Spinal cord (tissue), 10 donors: ENCODE measurements around the gene FAM193A. TPM values are rescaled to one million over a fixed set of nuclear protein-coding genes. Genes with fewer than 3 reads are reported as not detected.

Experiments
- DNase-seq, 6 donors: peaks; one replicate each; pipeline versions ENCODE4 v3.0.0 to v3.0.0-alpha.2; 2013 to 2015; ENCODE audit warnings: low spot score in 6 of 6, low read depth in 4 of 6
- H3K27ac ChIP-seq: one replicate; pipeline ENCODE4 v1.5.1; 2013; ENCODE audit warnings: low read depth, low read length, control low read depth
- H3K27me3 ChIP-seq: one replicate; pipeline ENCODE4 v1.6.1; 2013; ENCODE audit warnings: low read length; ENCODE audit not compliant: control insufficient read depth, insufficient read depth
- H3K36me3 ChIP-seq: one replicate; pipeline ENCODE4 v1.6.1; 2013; ENCODE audit warnings: low read length; ENCODE audit not compliant: control insufficient read depth, insufficient read depth
- H3K4me1 ChIP-seq: one replicate; pipeline ENCODE4 v1.6.1; 2013; ENCODE audit warnings: low read length; ENCODE audit not compliant: control insufficient read depth, insufficient read depth
- H3K4me3 ChIP-seq: one replicate; pipeline ENCODE4 v1.5.1; 2013; ENCODE audit warnings: low read depth, low read length, control low read depth
- H3K9me3 ChIP-seq: one replicate; pipeline ENCODE4 v1.6.1; 2013; ENCODE audit warnings: low read length; ENCODE audit not compliant: control insufficient read depth, insufficient read depth
- WGBS: methylation state at CpG from one replicate; pipeline ENCODE4 v1.1.5; 2013; ENCODE audit warnings: missing lambda C conversion rate; ENCODE audit not compliant: insufficient coverage; 5-methylcytosine and 5-hydroxymethylcytosine counted together
- polyA plus RNA-seq, 2 donors: library from polyadenylated mRNA; unstranded; fragments of 120-200 nt; gene quantifications; one replicate each; pipeline ENCODE4 v1.2.1, GENCODE V29; 2013; ENCODE audit not compliant: insufficient read length in 2 of 2
- total RNA-seq, 2 donors: library from RNA; depleted of rRNA in 1 of 2; stranded (reverse); fragments of 120-200 nt in 1 of 2; fragments of >200 nt in 1 of 2; gene quantifications; one replicate each; pipeline versions ENCODE4 v1.2.3 to v1.2.4, GENCODE V29; 2013 to 2014
- donor health status: healthy.

The FAM193A gene
- total and polyA plus RNA-seq, 4 donors = 16.2 to 35.1 (median 28.9) TPM

DNA sequence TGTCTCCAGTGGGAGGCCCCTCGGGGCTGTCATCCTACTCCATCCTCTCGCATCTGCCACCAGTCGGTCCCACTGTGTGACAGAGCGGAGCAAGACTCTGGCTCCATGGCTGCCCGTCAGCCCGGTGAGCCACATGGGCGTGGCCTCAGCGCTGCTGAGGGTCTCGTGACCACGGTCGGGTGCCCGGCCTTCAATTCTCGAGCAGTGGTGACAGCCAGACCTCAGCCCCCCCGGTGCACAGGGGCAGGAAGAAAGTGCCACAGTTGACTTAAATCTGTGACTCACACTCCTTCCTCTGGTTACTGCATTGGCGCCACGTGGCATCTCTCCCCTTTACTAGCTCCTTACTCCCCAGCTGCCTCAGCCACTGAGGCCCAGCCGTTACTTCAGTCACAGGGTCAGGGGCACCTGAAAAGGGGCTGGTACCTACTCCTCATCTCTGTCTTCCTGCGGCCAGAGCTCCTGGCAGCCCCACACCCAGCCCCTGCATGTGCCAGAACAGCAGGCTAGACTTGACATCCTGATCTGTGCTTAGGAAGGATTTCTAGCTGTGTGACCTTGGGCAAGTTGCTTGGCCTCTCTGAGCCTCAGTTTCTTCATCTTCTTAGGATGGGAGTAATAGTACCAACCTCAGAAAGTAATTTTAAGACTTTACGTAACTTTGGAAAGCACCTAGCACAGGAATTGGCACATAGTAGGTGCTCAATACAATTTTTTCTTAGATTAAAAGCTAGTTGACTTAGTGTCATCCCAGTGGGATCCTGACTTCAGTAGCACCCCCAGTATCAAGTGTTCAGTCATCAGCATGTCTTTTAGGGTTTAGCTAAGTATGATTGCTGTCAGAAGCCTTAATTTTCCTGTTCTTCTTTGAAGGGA, 153.6 kb downstream of the FAM193A start:
- no peak overlapping the region for H3K4me3 ChIP-seq
- H3K36me3 ChIP-seq = peaks cover 71% of the 10 kb centered on the region
- no peak overlapping the region for H3K27ac ChIP-seq
- no peaks in the 10 kb centered on the region for H3K27me3 ChIP-seq
- no peak for DNase-seq
- WGBS = 93% methylated on average over 18 of the region's 19 CpGs
- no peaks in the 10 kb centered on the region for H3K4me1 ChIP-seq
- no peaks in the 10 kb centered on the region for H3K9me3 ChIP-seq

DNA sequence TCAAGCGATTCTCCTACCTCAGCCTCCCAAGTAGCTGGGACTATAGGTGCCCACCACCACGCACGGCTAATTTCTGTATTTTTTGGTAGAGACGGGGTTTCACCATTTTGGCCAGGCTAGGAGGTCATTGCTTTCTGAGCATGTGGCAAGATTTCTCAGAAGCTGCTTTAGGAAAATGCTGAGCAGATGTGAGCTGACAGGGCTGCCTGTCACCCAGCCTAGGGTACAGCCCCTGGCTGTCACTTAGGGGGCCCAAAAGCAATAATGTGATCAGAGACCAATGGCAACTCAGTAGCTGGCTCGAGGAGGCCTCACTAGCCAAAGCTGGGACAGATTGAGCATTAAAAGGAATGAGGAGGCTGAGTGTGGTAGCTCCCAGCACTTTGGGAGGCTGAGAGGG, 154.9 kb downstream of the FAM193A start:
- WGBS = 95% methylated on average over 2 of the region's 5 CpGs
- Histone ChIP-seq H3K4me3 (no peak overlapping the region), H3K9me3 (no peaks in the 10 kb centered on the region), H3K4me1 (no peaks in the 10 kb centered on the region), H3K27me3 (no peaks in the 10 kb centered on the region), H3K36me3 (peaks cover 74% of the 10 kb centered on the region), H3K27ac (no peak overlapping the region)
- DNase-seq = no peak

DNA sequence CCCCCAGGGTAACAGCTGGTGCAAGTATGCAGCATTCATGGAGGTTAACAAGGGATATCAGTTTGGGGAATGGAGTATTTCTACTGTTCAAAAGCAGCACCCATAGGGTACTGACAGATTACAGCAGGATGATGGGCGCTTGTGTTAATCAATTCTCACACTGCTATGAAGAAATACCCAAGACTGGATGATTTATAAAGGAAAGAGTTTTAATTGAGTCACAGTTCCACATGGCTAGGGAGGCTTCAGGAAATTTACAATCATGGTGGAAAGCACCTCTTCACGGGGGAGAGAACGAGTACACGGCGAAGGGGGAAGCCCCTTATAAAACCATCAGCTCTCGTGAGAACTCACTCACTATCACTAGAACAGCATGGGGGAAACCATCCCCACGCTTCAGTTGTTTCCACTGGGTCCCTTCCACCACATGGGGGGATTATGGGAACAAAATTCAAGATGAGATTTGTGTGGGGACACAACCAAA, 155.5 kb downstream of the FAM193A start:
- H3K36me3 ChIP-seq = peaks cover 77% of the 10 kb centered on the region
- H3K27ac ChIP-seq = no peak overlapping the region
- no peak for DNase-seq
- WGBS = no CpG with 5 or more reads among the region's 7 CpGs
- no peak overlapping the region for H3K4me3 ChIP-seq
- no peaks in the 10 kb centered on the region for H3K4me1 ChIP-seq
- no peaks in the 10 kb centered on the region for H3K27me3 ChIP-seq
- H3K9me3 ChIP-seq = no peaks in the 10 kb centered on the region

DNA sequence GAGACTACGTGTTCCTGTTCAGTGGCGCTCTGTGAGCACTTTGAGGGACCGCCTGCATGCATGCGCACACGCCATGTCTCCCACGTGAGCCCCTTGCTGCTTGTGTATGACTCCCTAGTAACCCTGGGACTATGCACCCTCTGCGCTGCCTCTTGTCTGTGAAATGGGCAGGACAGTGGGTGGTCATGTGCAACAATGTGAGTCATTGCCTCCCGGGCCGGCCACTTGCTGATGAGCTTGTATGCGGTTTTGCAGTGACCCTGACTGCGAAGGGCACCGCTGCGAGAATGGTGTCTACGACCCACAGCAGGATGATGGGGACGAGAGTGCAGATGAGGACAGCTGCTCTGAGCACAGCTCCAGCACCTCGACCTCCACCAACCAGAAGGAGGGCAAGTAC, 158.2 kb downstream of the FAM193A start:
- 89% methylated on average over 16 of the region's 16 CpGs for WGBS
- Histone ChIP-seq H3K4me3 (no peak overlapping the region), H3K36me3 (peaks cover 80% of the 10 kb centered on the region), H3K4me1 (no peaks in the 10 kb centered on the region), H3K9me3 (no peaks in the 10 kb centered on the region), H3K27ac (no peak overlapping the region), H3K27me3 (no peaks in the 10 kb centered on the region)
- no peak for DNase-seq

DNA sequence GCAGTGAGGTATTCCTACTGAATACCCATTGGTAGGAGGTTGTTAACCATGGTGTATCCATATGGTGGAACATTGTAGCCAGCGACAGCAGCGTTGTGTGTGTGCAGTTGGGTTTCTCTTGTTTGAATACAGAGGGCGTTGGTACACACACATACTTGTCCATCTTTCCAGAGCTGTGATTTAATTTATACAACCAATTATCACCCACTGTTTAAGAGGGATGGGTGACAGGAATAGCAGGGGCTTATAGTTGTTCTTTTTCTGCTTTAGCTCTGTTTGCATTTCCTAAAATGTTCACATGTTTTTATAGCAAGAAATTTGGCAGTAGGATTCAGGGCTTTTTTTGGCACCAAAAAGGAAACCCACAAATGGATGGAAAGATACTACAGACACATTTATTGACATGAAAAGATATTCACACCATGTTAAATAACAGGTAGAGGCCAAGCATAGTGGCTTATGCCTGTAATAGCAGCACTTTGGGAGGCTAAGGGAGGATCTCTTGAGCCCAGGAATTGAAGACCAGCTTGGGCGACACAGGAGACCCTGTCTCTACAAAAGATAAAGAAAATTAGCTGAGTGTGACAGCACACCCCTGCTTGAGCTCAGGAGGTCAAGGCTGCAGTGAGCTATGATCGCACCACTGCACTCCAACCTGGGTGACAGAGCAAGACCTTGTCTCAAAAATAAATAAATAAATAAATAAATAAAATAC, 159.1 kb downstream of the FAM193A start:
- peak in 1 of 6 donors; percentile 68 for DNase-seq

DNA sequence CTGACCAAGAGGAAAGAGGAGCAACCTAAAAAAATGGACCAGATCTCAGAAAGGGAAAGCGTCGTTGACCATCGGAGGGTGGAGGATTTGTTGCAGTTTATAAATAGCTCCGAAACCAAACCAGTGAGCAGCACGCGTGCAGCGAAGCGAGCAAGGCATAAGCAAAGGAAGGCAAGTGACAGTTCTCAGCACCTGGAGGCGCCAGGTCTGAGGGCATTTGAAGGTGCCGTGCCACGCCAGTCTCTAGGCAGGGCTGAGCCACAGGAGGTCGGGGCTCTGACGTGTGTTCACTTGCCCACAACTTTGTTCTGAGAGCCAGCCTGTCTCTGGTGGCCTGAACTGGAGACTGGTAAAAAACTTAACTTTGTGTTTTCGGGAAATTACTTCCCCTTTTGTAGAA, 160.0 kb downstream of the FAM193A start:
- Histone ChIP-seq H3K4me1 (no peaks in the 10 kb centered on the region), H3K27ac (no peak overlapping the region), H3K9me3 (no peaks in the 10 kb centered on the region), H3K27me3 (no peaks in the 10 kb centered on the region), H3K36me3 (peaks cover 77% of the 10 kb centered on the region), H3K4me3 (no peak overlapping the region)
- 93% methylated on average over 13 of the region's 14 CpGs for WGBS
- DNase-seq = no peak

More for the DNA sequence above, 159.1 kb downstream of the FAM193A start:
- Histone ChIP-seq H3K4me3 (no peak overlapping the region), H3K27ac (no peak overlapping the region), H3K4me1 (no peaks in the 10 kb centered on the region), H3K36me3 (peaks cover 80% of the 10 kb centered on the region), H3K9me3 (no peaks in the 10 kb centered on the region), H3K27me3 (no peaks in the 10 kb centered on the region)
- 100% methylated on average over 1 of the region's 5 CpGs for WGBS

DNA sequence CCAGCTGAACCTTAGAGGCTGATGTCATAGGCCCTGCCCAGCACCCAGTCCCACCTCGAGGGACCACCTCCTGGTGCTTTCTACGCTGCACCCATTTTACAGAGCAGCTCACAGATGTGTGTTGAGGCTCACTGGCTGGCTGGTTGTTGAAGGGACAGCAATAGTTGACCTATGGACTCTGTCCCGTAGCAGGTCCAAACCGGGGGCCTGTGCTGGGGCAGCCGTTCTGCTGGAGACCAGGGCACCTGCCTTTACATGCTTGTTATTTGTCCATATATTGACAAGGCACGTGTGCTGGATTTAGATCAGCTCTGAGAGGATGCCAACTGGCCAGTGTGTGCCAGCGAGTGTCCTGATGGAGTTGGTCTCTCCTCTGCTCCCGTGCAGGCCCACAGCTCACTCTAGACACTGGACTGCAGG, 161.6 kb downstream of the FAM193A start:
- no peaks in the 10 kb centered on the region for H3K9me3 ChIP-seq
- no peak for DNase-seq
- no peak overlapping the region for H3K27ac ChIP-seq
- no peaks in the 10 kb centered on the region for H3K27me3 ChIP-seq
- H3K4me1 ChIP-seq = no peaks in the 10 kb centered on the region
- H3K36me3 ChIP-seq = peaks cover 85% of the 10 kb centered on the region
- WGBS = 92% methylated on average over 6 of the region's 8 CpGs
- H3K4me3 ChIP-seq = no peak overlapping the region

DNA sequence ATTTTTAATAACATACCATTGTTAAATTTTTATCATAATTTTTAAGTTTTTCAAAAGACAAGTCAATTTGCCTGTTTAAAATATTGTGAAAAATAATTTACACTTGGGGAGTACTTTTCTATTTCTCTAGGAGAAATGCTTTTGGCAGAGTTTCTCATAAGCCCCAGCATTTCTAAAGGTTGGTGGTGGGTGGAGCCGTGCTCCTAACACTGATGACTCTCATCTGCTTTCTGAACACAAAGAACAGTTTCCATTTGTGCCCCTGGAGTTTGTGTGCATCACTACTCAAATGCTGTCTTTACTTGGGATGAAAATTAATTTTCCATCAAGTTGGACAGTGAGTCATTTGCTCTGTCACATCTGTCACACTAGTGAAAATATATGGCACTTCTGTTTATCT, 162.1 kb downstream of the FAM193A start:
- peaks cover 85% of the 10 kb centered on the region for H3K36me3 ChIP-seq
- 40% methylated on average over 1 of the region's 1 CpG for WGBS

DNA sequence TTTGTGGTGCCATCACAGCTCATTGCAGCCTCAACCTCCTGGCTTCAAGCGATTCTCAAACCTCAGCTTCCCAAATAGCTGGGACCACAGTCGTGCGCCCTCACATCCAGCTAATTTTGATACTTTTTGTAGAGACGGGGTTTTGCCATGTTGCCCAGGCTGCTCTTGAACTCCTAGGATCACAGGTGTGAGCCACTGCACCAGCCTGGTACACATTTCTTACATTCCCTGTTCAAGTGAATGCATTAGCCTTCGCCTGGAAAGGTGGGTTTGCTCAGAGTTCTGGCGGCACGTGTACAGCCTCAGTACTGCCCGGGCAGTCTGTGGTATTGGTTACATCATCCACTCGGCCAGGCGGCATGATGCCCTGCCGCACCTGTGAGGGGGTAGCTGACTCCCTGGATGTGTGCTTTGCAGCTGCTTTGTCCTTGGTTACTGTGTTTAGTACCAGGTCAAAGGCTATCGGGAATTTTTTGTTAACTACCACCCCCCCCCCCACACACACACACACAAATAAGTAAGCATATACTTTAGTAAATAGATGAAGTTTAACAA, 162.6 kb downstream of the FAM193A start:
- 94% methylated on average over 6 of the region's 12 CpGs for WGBS

More for the DNA sequence above, 162.1 kb downstream of the FAM193A start:
- Histone ChIP-seq H3K27ac (no peak overlapping the region), H3K9me3 (no peaks in the 10 kb centered on the region), H3K4me3 (no peak overlapping the region), H3K27me3 (no peaks in the 10 kb centered on the region), H3K4me1 (no peaks in the 10 kb centered on the region)
- DNase-seq = no peak

More for the DNA sequence above, 162.6 kb downstream of the FAM193A start:
- Histone ChIP-seq H3K4me1 (no peaks in the 10 kb centered on the region), H3K27ac (no peak overlapping the region), H3K9me3 (no peaks in the 10 kb centered on the region), H3K27me3 (no peaks in the 10 kb centered on the region), H3K36me3 (peaks cover 85% of the 10 kb centered on the region), H3K4me3 (no peak overlapping the region)
- DNase-seq = no peak
